HG03460 (cell line): ENCODE results near the gene TPST1.

Source experiments
- ATAC-seq: cut with Tn5 transposase; IDR thresholded peaks from one replicate; pipeline ENCODE4 v1.9.1; 2021; ENCODE audit not compliant: unreplicated experiment

TPST1 gene

DNA sequence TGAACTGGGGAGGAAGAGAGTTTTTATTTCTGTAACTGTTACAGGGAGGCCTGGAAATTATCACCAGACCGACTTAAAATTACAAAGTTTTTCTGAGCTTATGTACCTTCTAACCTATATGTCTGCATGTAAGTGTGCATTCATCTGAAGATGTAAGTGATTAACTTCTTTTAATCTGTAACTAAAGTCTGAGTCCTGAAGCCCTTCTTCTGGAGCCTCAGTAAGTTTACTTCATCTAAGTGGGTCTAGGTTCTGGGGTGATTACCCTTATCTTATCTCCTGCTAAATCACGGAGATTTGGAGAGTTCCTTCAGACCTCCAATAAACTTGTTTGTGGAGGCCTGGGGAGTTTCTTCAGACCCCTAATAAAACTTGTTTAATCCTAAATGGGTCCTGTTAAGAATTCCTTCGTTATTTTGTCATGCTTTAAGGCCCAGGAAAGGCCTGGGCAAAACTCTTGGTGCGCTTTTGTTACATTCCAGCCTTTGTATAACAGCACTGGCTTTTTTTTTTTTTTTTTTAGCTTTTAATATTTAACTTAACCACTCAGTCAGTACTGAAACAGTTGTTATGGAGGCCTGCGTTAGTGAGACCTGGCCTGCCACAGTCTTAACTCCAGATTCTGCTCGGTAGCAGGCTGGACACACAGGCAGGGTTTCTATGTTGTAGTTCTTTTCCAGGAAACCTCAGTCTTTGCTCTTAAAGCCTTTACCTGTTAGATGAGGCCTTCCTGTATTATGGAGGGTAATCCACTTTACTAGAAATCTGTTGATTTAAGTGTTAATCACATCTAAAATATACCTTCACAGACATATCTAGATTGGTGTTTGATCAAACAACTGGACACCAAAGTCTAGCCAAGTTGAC is 33.0 kb downstream of the TPST1 start:
- ATAC-seq, result peak; percentile 82

DNA sequence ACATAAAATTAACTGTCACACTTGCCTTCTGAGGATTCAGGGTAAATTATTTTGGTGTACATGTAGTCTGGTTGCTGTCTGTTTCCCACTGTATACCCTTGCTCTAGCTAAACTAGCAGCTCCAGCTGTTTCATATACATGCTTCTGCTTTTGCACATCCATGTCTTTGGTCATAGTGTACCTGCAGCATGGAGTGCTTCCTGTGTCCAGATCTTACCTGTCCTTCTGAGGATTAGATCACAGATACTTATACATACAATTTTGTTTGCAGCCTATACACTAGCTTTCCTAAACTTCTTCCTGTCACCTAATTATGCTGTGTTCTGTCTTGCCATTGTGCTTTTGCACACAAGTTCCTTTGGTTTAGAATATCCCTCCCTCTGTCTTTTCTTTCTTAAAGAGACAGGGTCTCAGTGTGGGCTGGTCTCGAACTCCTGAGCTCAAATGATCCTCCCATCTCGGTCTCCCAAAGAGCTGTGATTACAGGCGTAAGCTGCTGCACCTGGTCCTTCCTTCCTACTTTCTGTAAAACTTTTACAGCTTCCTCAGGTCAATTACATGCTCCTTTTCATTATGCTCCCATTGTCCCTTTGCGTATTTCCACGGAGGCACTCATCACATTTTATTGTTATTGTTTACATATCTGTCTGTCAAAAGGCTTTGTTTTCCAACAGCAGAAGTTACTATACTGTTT is 33.8 kb downstream of the TPST1 start:
- peak; percentile 43 for ATAC-seq

DNA sequence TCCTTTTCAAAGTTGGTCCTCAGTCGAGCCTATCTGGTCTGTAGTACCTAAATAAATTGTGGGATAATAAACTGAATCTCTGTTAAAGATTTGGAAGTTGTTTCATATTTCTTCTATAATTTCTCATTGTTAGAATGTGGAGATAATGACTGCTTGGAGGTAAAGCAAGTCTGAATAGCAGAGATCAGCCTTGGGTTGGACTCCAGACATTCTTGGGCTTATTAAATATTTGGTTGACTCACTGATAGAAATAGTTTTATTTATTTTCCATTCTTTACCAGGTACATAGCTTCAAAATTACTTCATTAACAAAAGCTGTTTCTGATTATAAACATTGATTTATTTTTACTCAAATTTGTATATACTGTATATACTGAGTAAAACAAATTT is 34.3 kb downstream of the TPST1 start:
- ATAC-seq, result no peak

DNA sequence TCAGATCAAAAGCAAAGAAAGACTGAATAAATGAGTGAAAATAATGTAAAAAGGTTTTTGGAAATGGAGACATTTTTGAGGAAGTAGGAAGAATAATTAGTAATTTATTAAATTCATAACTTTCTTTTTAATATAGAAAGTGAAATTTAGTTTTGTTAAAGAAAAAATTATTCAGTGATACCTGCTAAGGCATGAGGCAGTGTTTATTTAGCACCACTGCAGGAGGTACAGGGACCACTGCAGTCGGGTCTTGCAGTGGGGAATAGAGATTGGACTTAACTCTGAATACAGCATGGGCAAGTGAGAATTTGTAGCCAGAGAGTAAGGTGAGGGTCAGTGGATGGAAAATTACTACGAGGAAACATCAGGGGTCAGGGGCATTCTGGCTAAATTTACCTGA is 39.9 kb downstream of the TPST1 start:
- ATAC-seq, result no peak

DNA sequence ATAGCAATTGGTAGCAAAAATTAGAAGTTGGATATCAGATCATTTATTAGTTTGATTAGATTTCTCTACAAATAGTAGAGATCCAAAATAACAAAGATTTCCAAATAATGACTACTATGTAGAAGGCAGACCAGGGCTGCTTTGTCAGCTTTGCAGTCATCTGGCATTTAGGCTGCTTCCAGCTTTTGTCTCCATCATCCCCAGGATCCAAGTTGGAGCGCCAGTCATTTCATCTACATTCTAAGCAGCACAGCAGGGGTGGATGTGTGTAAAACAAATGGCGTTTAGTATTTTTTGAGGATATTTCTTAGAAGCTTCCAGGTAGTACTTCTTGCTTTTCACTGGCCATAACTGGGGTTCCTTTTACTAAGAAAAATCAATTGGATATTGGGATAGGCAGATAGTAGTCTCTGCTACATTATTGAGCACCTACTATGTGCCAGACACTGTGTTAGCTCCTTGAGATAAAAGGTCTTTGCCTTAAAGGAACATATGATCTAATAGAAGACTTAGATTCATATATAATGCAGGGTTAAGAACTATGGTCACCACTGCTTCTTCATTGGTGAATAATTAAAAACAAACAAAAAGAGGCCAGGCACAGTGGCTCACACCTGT is 41.5 kb downstream of the TPST1 start:
- no peak for ATAC-seq

DNA sequence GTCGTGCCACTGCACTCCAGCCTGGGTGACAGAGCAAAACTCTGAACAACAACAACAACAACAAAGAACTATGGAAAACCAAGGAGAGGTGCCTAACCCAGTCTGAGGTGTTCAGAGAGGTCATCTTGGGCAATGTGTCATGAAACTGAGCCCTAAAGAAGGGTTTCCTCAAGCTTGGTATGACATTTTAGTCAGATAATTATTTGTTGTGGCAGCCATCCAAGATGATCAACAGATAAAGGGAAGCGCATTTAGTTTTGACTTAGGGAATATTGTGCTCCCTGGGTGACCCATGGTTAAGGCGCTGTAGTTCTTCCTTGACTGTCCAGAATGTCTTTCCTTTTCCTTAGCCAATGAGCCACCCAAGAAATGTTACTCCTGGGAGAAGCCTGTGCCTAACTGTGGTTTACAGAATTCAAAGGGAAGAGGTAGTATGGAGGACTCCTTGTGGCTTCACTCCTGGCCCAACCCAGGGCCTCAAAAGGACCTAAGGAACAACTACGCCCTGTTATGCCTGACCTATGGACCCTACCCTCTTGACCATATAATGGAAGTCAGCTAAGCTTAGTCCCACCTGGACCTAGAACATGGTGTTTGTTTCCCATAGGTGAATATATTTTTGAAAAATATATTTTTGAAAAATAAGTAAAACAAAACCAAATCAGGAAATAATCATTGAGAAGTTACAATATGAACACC is 42.4 kb downstream of the TPST1 start:
- ATAC-seq, result no peak

DNA sequence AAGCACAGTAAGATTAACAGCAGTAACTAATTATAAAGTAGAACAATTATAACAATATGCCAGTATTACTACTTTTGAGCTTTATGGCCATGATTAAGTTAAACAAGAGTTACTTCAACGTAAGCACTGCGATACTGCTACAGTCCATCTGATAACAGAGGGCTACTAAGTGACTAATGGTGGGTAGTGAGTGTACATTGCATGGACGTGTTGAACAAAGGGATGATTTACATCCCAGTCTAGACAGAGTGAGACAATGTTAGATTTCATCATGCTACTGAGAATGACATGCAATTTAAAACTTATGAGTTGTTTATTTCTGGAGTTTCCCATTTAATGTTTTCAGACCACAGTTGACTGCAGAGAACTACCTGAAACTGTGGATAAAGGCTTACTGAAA is 45.6 kb downstream of the TPST1 start:
- no peak for ATAC-seq

DNA sequence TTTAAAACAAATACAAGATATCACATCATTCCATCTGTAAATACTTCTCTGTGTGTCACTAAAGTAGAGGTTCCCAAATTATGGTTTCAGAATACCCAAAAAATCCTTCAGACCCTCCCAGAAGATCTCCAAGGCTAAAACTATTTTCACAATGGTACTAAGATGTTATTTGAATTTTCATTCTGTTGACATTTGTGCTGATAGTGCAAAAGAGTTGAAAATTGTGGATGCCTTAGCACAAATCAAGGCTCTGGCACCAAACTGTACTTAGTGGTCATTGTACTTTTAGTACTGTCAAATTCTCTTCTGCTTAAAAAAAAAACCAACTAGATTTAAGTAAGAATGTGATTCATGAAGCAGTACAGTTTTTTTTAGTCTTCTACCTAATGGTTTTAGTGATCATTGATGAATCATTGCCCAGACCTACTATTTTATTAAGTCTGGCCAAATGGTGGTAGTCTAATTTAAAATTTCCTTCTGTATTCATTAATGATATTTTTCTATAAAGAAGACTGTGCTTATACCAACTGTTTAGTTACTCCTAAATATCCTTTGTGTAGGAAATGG is 50.5 kb downstream of the TPST1 start:
- no peak for ATAC-seq

DNA sequence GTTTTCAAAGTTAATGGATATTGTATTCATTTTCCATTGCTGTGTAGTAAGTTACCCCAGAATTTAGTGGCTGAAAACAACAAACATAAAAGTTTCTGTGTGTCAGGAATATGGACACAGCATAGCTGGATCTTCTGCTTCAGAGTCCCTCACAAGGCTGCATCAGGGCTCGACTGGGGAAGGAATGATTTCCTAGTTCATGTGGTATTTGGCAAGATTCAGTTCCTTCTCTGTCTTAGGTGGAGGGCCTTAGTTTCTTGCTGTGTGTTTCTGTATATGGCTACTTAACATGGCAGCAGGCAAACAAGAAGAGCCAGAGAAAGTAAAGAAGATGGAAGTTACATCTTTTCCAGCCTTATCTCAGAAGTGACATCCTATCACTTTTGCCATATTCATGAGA is 51.1 kb downstream of the TPST1 start:
- ATAC-seq, result no peak

DNA sequence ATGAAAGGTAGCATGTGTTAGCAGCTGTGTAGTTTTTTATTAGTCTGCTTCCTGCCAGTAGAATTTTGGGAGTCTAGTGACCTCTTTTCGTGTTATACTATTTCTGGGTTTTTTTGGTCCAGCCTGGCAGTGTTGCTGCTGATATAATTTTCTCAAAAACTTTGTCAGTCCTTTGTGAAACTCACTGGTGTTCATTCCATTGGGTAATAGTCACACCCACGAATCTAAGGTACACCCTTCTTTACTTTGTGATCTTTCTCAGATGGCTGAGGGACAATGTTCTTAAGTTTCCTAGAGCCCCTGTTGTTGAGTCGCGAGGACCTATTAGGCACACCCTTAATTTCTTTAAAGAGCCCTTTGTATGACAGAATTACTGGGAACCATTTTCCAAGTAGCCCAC is 52.3 kb downstream of the TPST1 start:
- ATAC-seq, result no peak

DNA sequence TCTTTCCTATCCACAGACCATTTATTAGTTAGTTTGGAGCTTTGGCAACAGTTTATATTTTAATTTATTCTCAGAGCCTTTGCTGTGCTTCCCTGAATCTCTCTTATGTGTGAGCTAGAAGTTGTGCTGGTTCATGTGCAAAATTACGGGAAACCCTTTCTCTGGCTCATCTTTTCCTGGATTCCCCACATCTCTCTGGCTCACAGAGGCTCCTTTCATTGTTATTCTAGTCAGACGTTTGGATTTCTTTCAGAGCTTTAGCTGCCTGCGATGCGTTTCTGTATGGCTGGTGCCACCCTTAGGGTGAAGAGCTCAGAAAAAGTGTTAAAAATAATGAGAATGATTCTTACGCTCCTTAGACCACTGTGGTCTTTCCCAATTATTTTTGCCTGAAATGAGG is 53.3 kb downstream of the TPST1 start:
- ATAC-seq, result no peak

DNA sequence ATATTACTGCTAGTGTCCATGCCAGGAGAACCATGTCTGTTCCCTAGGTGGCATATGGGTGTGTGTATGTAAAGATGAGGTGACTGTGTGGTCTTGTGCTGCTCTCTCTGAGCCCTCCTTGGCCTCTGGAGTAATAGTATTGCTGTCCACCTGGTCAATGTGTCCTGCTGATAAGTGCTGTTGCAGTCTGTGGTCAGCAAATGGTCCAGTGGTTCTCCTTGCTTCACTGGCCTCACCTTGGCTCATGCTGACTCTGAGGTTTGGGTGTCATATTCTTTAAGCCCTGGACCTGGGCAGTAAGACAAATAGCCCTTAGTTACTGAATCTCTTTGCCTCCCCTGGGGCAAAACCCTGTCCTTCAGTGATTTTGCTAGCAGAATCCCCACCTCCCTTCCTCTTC is 56.8 kb downstream of the TPST1 start:
- no peak for ATAC-seq

DNA sequence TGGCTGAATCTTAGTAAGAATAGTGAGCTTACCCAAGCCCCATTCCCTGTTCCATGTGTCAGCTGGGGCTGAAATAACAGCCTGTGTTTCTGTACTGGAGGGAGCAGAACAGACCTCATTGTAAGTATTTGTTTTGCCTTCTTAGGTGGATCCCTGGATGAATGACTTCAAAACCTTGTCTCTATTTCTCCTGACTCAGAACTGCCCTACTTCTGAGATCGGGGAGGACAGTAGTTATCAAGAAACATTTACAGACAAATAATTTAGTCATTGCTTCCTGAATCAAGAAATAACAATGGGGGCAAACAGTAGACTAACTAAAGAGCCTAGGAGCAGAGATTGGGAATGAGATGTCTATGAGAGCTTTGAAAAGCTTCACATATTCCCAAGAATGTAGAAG is 58.8 kb downstream of the TPST1 start:
- no peak for ATAC-seq

DNA sequence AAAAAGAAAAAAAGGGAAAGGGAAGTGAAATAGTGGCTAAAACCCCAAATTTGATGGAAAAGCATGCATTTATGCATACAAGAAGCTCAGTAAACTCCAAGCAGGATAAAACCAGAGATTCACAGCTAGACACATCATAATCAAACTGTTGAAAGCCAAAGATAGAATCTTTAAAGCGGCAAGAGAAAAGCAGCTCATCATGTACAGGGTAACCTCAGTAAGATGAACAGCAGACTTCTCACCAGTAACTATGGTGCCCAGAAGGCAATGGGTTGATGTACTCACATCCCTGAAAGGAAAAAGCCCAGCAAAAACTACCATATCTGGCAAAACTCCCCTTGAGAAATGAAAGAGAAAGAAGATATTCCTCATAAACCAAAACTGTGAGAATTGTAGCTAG is 60.4 kb downstream of the TPST1 start:
- no peak for ATAC-seq

DNA sequence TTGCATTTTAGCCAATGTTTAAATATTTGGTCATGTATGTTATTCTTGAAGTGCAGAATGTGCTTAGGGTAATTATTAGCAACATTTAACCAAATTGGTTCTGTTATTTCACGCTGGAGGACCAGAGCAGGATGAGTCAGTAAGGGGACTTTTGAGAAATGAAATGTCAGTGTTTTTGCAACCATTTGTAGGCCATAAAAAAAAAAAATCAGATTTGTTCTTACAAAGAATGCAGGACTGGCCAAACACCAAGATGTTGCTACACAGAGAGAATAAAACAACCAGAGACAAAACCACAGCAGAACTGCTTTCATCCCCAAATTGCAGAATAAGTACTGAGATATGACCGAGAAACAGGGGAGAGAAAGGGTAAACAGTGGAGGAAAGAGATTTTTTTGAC is 62.1 kb downstream of the TPST1 start:
- ATAC-seq, result no peak

DNA sequence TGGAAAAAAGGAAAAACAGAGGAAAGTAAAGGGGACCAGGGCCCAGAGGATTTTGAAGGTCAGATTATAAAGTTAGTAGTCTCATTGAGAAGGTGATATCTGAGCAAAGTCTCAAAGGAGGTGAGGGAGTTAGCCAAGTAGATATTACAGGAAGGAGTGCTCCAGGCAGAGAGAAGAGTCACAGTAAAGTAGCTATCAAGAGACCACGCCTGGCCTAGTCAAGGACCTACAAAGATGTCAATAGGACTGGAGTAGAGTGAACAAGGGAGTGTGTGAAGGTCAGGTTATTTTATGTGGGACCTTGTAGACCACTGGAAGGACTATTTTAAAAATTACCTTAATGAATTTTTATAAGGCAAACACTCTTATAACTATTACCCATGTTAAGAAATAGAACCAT is 64.8 kb downstream of the TPST1 start:
- ATAC-seq, result no peak

DNA sequence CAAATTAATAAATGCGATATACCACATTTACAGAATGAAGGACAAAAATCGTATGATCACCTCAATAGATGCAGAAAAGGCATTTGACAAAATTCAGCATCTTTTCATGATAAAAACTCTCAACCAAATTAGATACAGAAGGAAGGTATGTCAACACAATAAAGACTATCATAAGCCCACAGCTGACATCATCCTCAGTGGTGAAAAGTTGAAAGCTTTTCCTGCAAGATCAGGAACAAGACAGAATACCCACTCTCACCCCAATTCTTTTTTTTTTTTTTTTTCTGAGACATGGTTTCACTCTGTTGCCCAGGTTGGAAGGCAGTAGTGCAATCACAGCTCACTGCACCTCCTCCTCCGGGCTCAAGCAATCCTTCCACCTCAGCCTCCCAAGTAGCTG is 67.2 kb downstream of the TPST1 start:
- no peak for ATAC-seq

DNA sequence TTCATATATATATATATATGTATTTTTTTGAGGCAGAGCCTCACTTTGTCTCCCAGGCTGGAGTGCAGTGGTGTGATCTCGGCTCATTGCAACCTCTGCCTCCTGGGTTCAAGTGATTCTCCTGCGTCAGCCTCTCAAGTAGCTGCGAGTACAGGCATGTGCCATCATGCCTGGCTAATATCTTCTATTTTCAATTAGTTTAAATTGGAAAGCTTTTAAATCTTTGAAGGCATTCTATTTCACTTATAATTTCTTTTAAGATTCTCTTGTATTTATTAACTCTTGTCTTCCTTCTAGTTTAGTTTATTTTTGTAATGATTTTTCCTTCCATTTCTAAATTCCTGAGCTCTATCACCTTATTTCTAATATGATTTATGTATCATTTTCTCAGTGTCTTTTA is 71.2 kb downstream of the TPST1 start:
- ATAC-seq, result no peak

DNA sequence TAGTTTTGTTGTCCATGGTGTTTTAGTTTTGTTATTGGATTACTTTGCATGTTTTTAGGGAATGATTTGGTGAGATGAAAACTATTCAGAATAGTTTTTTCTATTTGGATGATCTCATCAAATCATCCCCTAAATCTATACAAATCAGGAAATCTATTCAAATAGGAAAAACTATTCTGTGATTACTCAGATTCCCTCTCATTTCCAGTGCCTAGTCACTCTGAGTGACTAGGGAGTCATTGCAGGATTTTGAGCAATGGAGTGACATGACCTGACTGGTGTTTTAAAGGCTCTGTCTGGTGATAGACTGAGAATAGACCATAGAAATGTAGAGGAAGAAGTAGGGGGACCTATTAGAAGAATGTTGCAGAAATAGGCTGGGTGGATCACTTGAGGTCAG is 72.4 kb downstream of the TPST1 start:
- no peak for ATAC-seq

DNA sequence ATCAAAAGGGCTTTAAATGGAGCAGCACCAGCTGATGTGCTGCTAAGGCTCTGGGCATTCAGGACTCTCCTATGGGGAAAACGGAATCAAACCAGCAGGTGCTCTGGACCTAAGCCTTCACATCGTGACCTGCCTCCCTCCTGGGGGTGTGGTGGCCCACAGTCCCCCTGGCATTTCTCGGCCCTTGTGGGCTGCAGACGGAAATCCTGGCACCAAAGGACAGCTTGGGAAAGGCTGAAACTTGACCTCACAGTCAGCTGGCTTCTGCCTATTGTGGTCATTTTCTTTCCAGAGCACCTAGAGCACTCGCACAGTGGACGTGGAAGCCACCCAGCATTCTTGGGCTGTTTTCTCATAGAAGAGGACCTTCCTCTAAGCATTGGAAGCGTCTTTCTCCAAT is 74.8 kb downstream of the TPST1 start:
- no peak for ATAC-seq
